GM21576 (cell line): ENCODE results near the gene IRAK1.

ENCODE experiments used
- ATAC-seq: cut with Tn5 transposase; IDR thresholded peaks from one replicate; pipeline ENCODE4 v1.9.1; 2021; ENCODE audit warnings: mild to moderate bottlenecking, moderate library complexity; ENCODE audit not compliant: unreplicated experiment

Gene IRAK1

GRCh38 chrX:154040863-154041262, 21.2 kb upstream of the IRAK1 start:
- ATAC-seq, result no peak

- no peak for ATAC-seq
Observed at GRCh38 chrX:154040307-154040756, 20.6 kb upstream of the IRAK1 start.

- no peak for ATAC-seq
Observed at GRCh38 chrX:154039577-154039976, 19.9 kb upstream of the IRAK1 start.

- ATAC-seq, result no peak
Observed at GRCh38 chrX:154038656-154039055, 19.0 kb upstream of the IRAK1 start.

- no peak for ATAC-seq
Observed at GRCh38 chrX:154037754-154038153, 18.1 kb upstream of the IRAK1 start.

GRCh38 chrX:154036513-154036912, 16.8 kb upstream of the IRAK1 start:
- no peak for ATAC-seq

- ATAC-seq, result no peak
Observed at GRCh38 chrX:154033848-154034247, 14.1 kb upstream of the IRAK1 start.

GRCh38 chrX:154032653-154033052, 13.0 kb upstream of the IRAK1 start:
- ATAC-seq, result no peak

GRCh38 chrX:154032160-154032559, 12.5 kb upstream of the IRAK1 start:
- ATAC-seq, result no peak

- no peak for ATAC-seq
Observed at GRCh38 chrX:154030715-154031305, 11.1 kb upstream of the IRAK1 start.

- no peak for ATAC-seq
Observed at GRCh38 chrX:154030266-154030665, 10.6 kb upstream of the IRAK1 start.

GRCh38 chrX:154029439-154029838, 9.7 kb upstream of the IRAK1 start:
- ATAC-seq, result no peak

- no peak for ATAC-seq
Observed at GRCh38 chrX:154028502-154029184, 8.9 kb upstream of the IRAK1 start.

- no peak for ATAC-seq
Observed at GRCh38 chrX:154027986-154028385, 8.3 kb upstream of the IRAK1 start.

- no peak for ATAC-seq
Observed at GRCh38 chrX:154027022-154027402, 7.3 kb upstream of the IRAK1 start.

- ATAC-seq, result no peak
Observed at GRCh38 chrX:154026136-154027021, 6.7 kb upstream of the IRAK1 start.

- ATAC-seq, result no peak
Observed at GRCh38 chrX:154025230-154025629, 5.5 kb upstream of the IRAK1 start.

- ATAC-seq, result no peak
Observed at GRCh38 chrX:154024271-154024670, 4.6 kb upstream of the IRAK1 start.

GRCh38 chrX:154023276-154024000, 3.7 kb upstream of the IRAK1 start:
- no peak for ATAC-seq

- no peak for ATAC-seq
Observed at GRCh38 chrX:154022108-154022507, 2.4 kb upstream of the IRAK1 start.

- no peak for ATAC-seq
Observed at GRCh38 chrX:154021131-154021611, 1.5 kb upstream of the IRAK1 start.
